ENCODE data around the gene SH3PXD2A. TPM values are rescaled to one million over a fixed set of nuclear protein-coding genes. Genes with fewer than 3 reads are reported as not detected.
A peak's percentile ranks its signal among the peaks of the same experiment; 100 is the strongest.

The SH3PXD2A gene
- total and polyA plus RNA-seq, 9 of the 15 experiments (the other 6 are each of a cell fraction or from before 2014, with no cell fraction given), result 0.41 to 9.3 (median 2.5) TPM

DNA sequence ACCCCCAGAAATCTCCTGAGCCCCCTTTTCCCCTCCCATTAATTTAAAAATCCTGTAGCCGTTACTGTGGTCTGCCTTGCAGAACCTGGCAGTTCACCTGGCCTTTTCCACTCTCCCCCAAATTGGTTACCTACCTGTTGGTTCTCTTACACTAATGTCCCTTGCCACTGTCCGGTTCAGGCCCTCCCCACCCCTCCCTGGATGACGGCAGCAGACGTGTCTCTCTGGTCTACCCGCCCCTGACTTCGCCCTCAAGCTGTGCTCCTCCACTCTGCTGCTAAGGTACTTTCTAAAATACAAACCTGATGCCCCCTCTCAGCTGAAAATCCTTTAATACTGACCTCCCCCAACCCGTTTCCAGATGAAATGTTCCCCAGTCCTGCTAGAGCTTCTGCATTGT lies 15.6 kb upstream of the SH3PXD2A start (continued):
- TF ChIP-seq NR2C1 (IDR thresholded peaks at IDR 0.05) (no peak), NR2C1 (tag; IDR thresholded peaks at IDR 0.05) (no peak), ESRRA (IDR thresholded peaks at IDR 0.05; ENCODE audit: borderline replicate concordance, low read depth) (no peak), ZZZ3 (IDR thresholded peaks at IDR 0.05) (no peak)

DNA sequence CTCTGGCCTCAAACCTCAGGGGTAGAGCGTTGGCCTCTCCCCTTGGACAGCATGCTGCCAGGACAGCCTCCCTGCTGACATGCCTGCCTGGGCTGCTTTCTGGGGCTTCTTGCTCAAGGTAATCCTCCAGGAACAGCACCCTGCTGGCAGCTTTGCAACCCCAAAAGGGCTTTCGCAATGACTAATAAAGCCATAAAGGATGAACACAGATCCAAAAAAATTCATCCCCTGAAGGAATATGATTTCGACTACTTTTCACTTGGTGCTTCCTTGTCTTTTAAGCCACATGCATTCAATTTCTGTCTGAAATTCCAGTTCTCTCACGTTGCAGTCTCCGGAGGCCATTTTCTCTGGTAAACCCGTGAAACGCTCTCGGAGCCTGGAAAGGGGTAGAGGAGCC lies 15.1 kb upstream of the SH3PXD2A start:
- no peaks in the 10 kb centered on the region for H3K79me2 ChIP-seq (ENCODE audit: control insufficient read depth, insufficient read depth, low read length)
- DNase-seq (ENCODE audit: extremely low read depth in 1 of 4, low spot score in 3 of 4) (no peak), FAIRE-seq (no peak), ATAC-seq (no peak)
- H3K4me2 ChIP-seq (ENCODE audit: insufficient read depth, low read length), result no peak overlapping the region
- ChIA-PET CTCF (ENCODE audit: low intra/inter-chr PET ratio) (no interaction called here), POLR2A (no interaction called here)
- H3K4me1 ChIP-seq (replicated peaks in 1 of 2; ENCODE audit: control insufficient read depth in 2 of 2, insufficient read depth in 2 of 2, low read length in 2 of 2), result no peaks in the 10 kb centered on the region
- no TSS peak for BruUV-seq (replicated peaks)
- no peak overlapping the region for H3K27ac ChIP-seq (ENCODE audit: extremely low read depth, low read depth, low read length)
- 31% methylated on average over 8 of the region's 8 CpGs for WGBS (ENCODE audit: insufficient coverage, low coverage, missing lambda C conversion rate)
- H3K36me3 ChIP-seq (ENCODE audit: control insufficient read depth, insufficient read depth, low read length), result no peaks in the 10 kb centered on the region
- H3K9me3 ChIP-seq (replicated peaks; ENCODE audit: control insufficient read depth, insufficient read depth, low read depth, low read length), result no peaks in the 10 kb centered on the region
- H3K9ac ChIP-seq (ENCODE audit: insufficient read depth in 1 of 2, low read depth in 2 of 2, low read length in 2 of 2), result no peak overlapping the region
- no peaks in the 10 kb centered on the region for H4K20me1 ChIP-seq (replicated peaks; ENCODE audit: control insufficient read depth, insufficient read depth, low read length)
- H3K9me1 ChIP-seq (ENCODE audit: control insufficient read depth, insufficient read depth, low read length), result no peaks in the 10 kb centered on the region
- H2AFZ ChIP-seq (ENCODE audit: low read depth, low read length), result no peak overlapping the region
- H3K27me3 ChIP-seq (ENCODE audit: control insufficient read depth in 2 of 2, insufficient read depth in 2 of 2, low read length in 2 of 2), result peaks cover 5 to 18% of the 10 kb centered on the region in 2 experiments; a peak in 3 of 5 replicates
- H3K4me3 ChIP-seq, result no peak overlapping the region
- intact Hi-C loops (cut with micrococcal nuclease) (no loop called here), in situ Hi-C loops (cut with MboI) (loop anchor here (25.0 kb wide), 1 partner anchor 283 kb away; no protein-coding TSS in a partner anchor)
- TF ChIP-seq, protein P1, sequence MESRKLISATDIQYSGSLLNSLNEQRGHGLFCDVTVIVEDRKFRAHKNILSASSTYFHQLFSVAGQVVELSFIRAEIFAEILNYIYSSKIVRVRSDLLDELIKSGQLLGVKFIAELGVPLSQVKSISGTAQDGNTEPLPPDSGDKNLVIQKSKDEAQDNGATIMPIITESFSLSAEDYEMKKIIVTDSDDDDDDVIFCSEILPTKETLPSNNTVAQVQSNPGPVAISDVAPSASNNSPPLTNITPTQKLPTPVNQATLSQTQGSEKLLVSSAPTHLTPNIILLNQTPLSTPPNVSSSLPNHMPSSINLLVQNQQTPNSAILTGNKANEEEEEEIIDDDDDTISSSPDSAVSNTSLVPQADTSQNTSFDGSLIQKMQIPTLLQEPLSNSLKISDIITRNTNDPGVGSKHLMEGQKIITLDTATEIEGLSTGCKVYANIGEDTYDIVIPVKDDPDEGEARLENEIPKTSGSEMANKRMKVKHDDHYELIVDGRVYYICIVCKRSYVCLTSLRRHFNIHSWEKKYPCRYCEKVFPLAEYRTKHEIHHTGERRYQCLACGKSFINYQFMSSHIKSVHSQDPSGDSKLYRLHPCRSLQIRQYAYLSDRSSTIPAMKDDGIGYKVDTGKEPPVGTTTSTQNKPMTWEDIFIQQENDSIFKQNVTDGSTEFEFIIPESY (CRISPR knock-in tag; IDR thresholded peaks at IDR 0.05), result no peak
- TF ChIP-seq CEBPB (tag; IDR thresholded peaks at IDR 0.05), result peak; percentile 34; the same call in 1 of the 2 replicates

Data from K562 (cell line).